22Rv1 (cell line): ENCODE results near the gene FOXO1.

Experiments
- ZFX ChIP-seq: fragments of 450-650 bp; IDR thresholded peaks from 2 replicates; pipeline ENCODE4 v1.6.1; 2017; ENCODE audit warnings: antibody characterized with exemption, borderline replicate concordance
- TF ChIP-seq, protein P1 (sequence below): fragments of 450-650 bp; IDR thresholded peaks from 2 replicates; pipeline ENCODE4 v1.5.1; 2017; ENCODE audit warnings: mild to moderate bottlenecking

DNA sequence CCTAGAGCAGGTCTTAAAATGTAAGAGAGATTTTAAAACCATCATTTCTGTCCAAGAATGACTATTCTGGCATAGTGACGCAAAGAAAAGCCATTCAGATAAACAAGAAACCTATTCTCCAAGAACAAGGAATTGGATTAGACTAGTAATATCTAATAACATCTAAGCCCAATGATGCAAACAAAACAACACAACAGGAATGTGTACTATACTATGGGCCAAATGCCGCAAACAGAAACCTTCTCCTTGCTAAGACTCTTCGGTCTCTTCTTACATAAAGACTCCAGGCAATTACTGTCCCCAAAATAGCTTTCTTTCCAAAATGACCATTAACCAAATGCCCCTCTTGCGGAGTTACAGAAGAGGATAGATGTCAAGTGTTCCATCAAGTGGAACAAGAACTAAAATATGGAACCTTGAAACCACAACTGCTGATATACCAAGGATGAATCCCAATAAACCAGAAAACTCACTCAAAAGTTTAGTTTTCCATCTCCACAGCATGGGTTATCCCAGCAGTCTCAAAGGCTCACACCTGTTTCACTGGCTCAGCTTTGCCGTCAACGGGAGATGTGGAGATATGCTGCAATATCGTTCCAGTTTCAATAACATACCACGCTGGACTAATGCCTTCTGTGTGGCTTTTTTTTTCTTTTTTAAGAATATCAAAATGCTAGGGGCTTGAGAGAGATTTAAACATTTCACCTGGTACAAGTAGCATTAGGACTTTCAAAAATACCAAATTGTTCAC lies 76.2 kb downstream of the FOXO1 start:
- TF ChIP-seq, protein P1, sequence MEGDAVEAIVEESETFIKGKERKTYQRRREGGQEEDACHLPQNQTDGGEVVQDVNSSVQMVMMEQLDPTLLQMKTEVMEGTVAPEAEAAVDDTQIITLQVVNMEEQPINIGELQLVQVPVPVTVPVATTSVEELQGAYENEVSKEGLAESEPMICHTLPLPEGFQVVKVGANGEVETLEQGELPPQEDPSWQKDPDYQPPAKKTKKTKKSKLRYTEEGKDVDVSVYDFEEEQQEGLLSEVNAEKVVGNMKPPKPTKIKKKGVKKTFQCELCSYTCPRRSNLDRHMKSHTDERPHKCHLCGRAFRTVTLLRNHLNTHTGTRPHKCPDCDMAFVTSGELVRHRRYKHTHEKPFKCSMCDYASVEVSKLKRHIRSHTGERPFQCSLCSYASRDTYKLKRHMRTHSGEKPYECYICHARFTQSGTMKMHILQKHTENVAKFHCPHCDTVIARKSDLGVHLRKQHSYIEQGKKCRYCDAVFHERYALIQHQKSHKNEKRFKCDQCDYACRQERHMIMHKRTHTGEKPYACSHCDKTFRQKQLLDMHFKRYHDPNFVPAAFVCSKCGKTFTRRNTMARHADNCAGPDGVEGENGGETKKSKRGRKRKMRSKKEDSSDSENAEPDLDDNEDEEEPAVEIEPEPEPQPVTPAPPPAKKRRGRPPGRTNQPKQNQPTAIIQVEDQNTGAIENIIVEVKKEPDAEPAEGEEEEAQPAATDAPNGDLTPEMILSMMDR = no peak
- TF ChIP-seq ZFX = no peak
